Endothelial cell of umbilical vein (primary cell): ENCODE measurements around the gene GNAT1.

ENCODE experiments used
- CTCF ChIP-seq, 2 donors: IDR thresholded peaks; 1 replicate in 1 of 2; 2 replicates in 1 of 2; pipeline ENCODE4 v1.5.1; 2011; ENCODE audit warnings: low read length in 2 of 2, mild to moderate bottlenecking in 2 of 2, moderate library complexity in 2 of 2, control low read depth in 1 of 2, inconsistent platforms in 1 of 2, low read depth in 1 of 2; ENCODE audit not compliant: insufficient read depth in 1 of 2; ENCODE audit errors: extremely low read depth in 1 of 2
- EZH2 ChIP-seq: IDR thresholded peaks from 2 replicates; pipeline ENCODE4 v1.6.1; 2012; ENCODE audit warnings: borderline replicate concordance, low read depth, mild to moderate bottlenecking, moderate library complexity, low read length, inconsistent platforms; ENCODE audit not compliant: severe bottlenecking
- MAX ChIP-seq: IDR thresholded peaks from 2 replicates; pipeline ENCODE4 v1.6.1; 2011; ENCODE audit not compliant: insufficient read depth, insufficient read length
- POLR2A ChIP-seq: IDR thresholded peaks from 2 replicates; pipeline ENCODE4 v1.6.1; 2012; ENCODE audit warnings: low read depth, mild to moderate bottlenecking, control low read depth, low read length
- POLR2AphosphoS5 ChIP-seq: IDR thresholded peaks from 2 replicates; pipeline ENCODE4 v1.6.1; 2012; ENCODE audit warnings: low read depth, mild to moderate bottlenecking, control low read depth, low read length, moderate library complexity; ENCODE audit not compliant: insufficient read depth

- TF ChIP-seq POLR2A: no peak
- TF ChIP-seq CTCF (IDR thresholded peaks at IDR 0.05; ENCODE audit: extremely low read depth in 1 of 2, insufficient read depth in 1 of 2, low read depth in 1 of 2, low read length in 2 of 2): no peak
- TF ChIP-seq EZH2: no peak
- TF ChIP-seq POLR2AphosphoS5: no peak
- TF ChIP-seq MAX: no peak
These were observed 39.4 kb downstream of the GNAT1 start for GRCh38 chr3:50230794-50231125.
